Endothelial cell of umbilical vein (primary cell): Measurements from ENCODE around the gene WDR27.

Experiments used
- CTCF ChIP-seq, 2 donors: IDR thresholded peaks; 1 replicate in 1 of 2; 2 replicates in 1 of 2; pipeline ENCODE4 v1.5.1; 2011; ENCODE audit warnings: low read length in 2 of 2, mild to moderate bottlenecking in 2 of 2, moderate library complexity in 2 of 2, control low read depth in 1 of 2, inconsistent platforms in 1 of 2, low read depth in 1 of 2; ENCODE audit not compliant: insufficient read depth in 1 of 2; ENCODE audit errors: extremely low read depth in 1 of 2
- FOS ChIP-seq: IDR thresholded peaks from 2 replicates; pipeline ENCODE4 v1.6.1; 2011; ENCODE audit warnings: mild to moderate bottlenecking, low read length, moderate library complexity, borderline replicate concordance; ENCODE audit not compliant: insufficient read depth
- JUN ChIP-seq: IDR thresholded peaks from 2 replicates; pipeline ENCODE4 v1.6.1; 2011; ENCODE audit warnings: borderline replicate concordance, low read depth; ENCODE audit not compliant: insufficient read length, insufficient read depth
- MAX ChIP-seq: IDR thresholded peaks from 2 replicates; pipeline ENCODE4 v1.6.1; 2011; ENCODE audit not compliant: insufficient read depth, insufficient read length
- POLR2A ChIP-seq: IDR thresholded peaks from 2 replicates; pipeline ENCODE4 v1.6.1; 2012; ENCODE audit warnings: low read depth, mild to moderate bottlenecking, control low read depth, low read length
- POLR2AphosphoS5 ChIP-seq: IDR thresholded peaks from 2 replicates; pipeline ENCODE4 v1.6.1; 2012; ENCODE audit warnings: low read depth, mild to moderate bottlenecking, control low read depth, low read length, moderate library complexity; ENCODE audit not compliant: insufficient read depth

- TF ChIP-seq CTCF (IDR thresholded peaks at IDR 0.05; ENCODE audit: extremely low read depth in 1 of 2, insufficient read depth in 1 of 2, low read depth in 1 of 2, low read length in 2 of 2) = no peak
- no peak for TF ChIP-seq POLR2A
- TF ChIP-seq MAX = no peak
- no peak for TF ChIP-seq POLR2AphosphoS5
- no peak for TF ChIP-seq FOS
- no peak for TF ChIP-seq JUN
Measured at GRCh38 chr6:169439710-169440109, 262.1 kb downstream of the WDR27 start.
